ENCODE measurements around the gene CREBBP. TPM values are rescaled to one million over a fixed set of nuclear protein-coding genes. Genes with fewer than 3 reads are reported as not detected.

CREBBP gene
- polyA plus RNA-seq, 1 donor (not counting 4 experiments of a cell fraction or from before 2014, with no cell fraction given): 5.0 TPM

DNA sequence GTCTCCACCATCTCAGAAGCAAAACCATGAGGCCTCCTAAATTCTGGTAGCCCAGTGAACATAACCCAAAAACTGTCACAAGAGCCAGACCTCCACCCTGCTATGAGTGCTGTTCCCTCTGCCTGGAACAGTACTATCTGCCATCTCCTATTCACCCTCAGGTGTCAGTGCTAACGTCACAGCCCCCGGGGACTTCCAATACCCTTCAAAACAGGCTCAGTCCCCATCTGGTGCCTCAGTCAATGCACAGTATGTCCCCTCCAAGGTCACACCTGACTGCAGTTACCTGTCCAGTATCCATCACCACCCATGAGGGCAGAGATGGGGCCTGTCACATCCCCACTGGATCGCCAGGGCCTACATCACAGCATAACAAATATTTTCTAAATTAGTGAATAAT lies 11.5 kb downstream of the CREBBP start:
- Histone ChIP-seq H3K9me3 (ENCODE audit: control insufficient read depth, low read depth, low read length) (no peaks in the 10 kb centered on the region), H3K79me2 (ENCODE audit: control insufficient read depth, insufficient read depth, low read length) (peaks cover 98% of the 10 kb centered on the region), H3K4me2 (ENCODE audit: control insufficient read depth, extremely low read depth, insufficient read depth, low read depth, low read length) (no peak overlapping the region), H3K4me1 (ENCODE audit: control insufficient read depth, extremely low read depth, insufficient read depth, low read length) (peaks cover 13% of the 10 kb centered on the region), H3K9ac (ENCODE audit: control insufficient read depth, extremely low read depth, insufficient read depth, low read length) (no peak overlapping the region), H4K20me1 (ENCODE audit: control insufficient read depth, extremely low read depth, insufficient read depth, low read length) (peaks cover 33% of the 10 kb centered on the region), H2AFZ (ENCODE audit: control insufficient read depth, low read length) (no peak overlapping the region), H3K27ac (ENCODE audit: control insufficient read depth, insufficient read depth, low read length) (no peak overlapping the region), H3K9me1 (ENCODE audit: control insufficient read depth, extremely low read depth, insufficient read depth, low read length) (peaks cover 7% of the 10 kb centered on the region), H3K27me3 (ENCODE audit: control insufficient read depth, extremely low read depth, insufficient read depth, low read length) (no peaks in the 10 kb centered on the region), H3K36me3 (ENCODE audit: control insufficient read depth in 2 of 2, extremely low read depth in 1 of 2, insufficient read depth in 2 of 2, low read length in 2 of 2) (no peaks in the 10 kb centered on the region), H3K4me3 (ENCODE audit: control insufficient read depth in 2 of 3, extremely low read depth in 1 of 3, insufficient read depth in 2 of 3, low read depth in 1 of 3, low read length in 3 of 3) (no peak overlapping the region)
- dilution Hi-C loops (cut with MboI; ENCODE audit: extremely low pct_ligation_motif_present, low sequenced_read_pairs): no loop called here
- DNase-seq (ENCODE audit: low read depth, low spot score): no peak
- no peak for TF ChIP-seq EZH2 (IDR thresholded peaks at IDR 0.05; ENCODE audit: low read length)
- TF ChIP-seq, protein P1, sequence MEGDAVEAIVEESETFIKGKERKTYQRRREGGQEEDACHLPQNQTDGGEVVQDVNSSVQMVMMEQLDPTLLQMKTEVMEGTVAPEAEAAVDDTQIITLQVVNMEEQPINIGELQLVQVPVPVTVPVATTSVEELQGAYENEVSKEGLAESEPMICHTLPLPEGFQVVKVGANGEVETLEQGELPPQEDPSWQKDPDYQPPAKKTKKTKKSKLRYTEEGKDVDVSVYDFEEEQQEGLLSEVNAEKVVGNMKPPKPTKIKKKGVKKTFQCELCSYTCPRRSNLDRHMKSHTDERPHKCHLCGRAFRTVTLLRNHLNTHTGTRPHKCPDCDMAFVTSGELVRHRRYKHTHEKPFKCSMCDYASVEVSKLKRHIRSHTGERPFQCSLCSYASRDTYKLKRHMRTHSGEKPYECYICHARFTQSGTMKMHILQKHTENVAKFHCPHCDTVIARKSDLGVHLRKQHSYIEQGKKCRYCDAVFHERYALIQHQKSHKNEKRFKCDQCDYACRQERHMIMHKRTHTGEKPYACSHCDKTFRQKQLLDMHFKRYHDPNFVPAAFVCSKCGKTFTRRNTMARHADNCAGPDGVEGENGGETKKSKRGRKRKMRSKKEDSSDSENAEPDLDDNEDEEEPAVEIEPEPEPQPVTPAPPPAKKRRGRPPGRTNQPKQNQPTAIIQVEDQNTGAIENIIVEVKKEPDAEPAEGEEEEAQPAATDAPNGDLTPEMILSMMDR (optimal IDR thresholded peaks at IDR 0.05 in 1 of 3, IDR thresholded peaks at IDR 0.05 in 1 of 3, conservative IDR thresholded peaks at IDR 0.05 in 1 of 3; ENCODE audit: extremely low read depth in 1 of 3, insufficient read depth in 2 of 3, low read length in 3 of 3): no peak
- no peak for FAIRE-seq

DNA sequence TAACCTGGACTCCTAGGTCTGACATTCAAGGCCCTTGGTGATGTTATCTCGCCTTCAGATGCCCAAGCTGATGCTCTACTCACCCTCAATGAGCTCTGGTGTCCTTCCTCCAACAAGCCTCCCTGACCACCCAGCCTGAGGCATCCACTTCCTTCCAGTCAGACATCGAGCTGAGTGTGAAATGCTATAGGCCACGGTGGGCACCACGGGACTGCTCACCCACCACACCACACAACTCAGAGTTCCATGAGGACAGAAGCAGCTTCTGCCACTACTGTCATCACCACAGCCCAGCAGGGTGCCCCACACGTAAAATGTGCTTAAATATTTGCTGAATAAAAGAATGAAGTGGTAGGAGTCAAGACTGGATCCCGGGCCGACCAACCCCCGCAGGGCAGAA lies 12.0 kb downstream of the CREBBP start:
- Histone ChIP-seq H3K9me1 (ENCODE audit: control insufficient read depth, extremely low read depth, insufficient read depth, low read length) (peaks cover 10% of the 10 kb centered on the region), H3K27ac (ENCODE audit: control insufficient read depth, insufficient read depth, low read length) (no peak overlapping the region), H2AFZ (ENCODE audit: control insufficient read depth, low read length) (no peak overlapping the region), H3K9me3 (ENCODE audit: control insufficient read depth, low read depth, low read length) (no peaks in the 10 kb centered on the region), H3K9ac (ENCODE audit: control insufficient read depth, extremely low read depth, insufficient read depth, low read length) (no peak overlapping the region), H4K20me1 (ENCODE audit: control insufficient read depth, extremely low read depth, insufficient read depth, low read length) (peaks cover 30% of the 10 kb centered on the region), H3K27me3 (ENCODE audit: control insufficient read depth, extremely low read depth, insufficient read depth, low read length) (no peaks in the 10 kb centered on the region), H3K4me3 (ENCODE audit: control insufficient read depth in 2 of 3, extremely low read depth in 1 of 3, insufficient read depth in 2 of 3, low read depth in 1 of 3, low read length in 3 of 3) (no peak overlapping the region), H3K36me3 (ENCODE audit: control insufficient read depth in 2 of 2, extremely low read depth in 1 of 2, insufficient read depth in 2 of 2, low read length in 2 of 2) (no peaks in the 10 kb centered on the region), H3K4me1 (ENCODE audit: control insufficient read depth, extremely low read depth, insufficient read depth, low read length) (peaks cover 13% of the 10 kb centered on the region), H3K4me2 (ENCODE audit: control insufficient read depth, extremely low read depth, insufficient read depth, low read depth, low read length) (no peak overlapping the region), H3K79me2 (ENCODE audit: control insufficient read depth, insufficient read depth, low read length) (peaks cover 98% of the 10 kb centered on the region)
- FAIRE-seq: no peak
- dilution Hi-C loops (cut with MboI; ENCODE audit: extremely low pct_ligation_motif_present, low sequenced_read_pairs): no loop called here
- TF ChIP-seq, protein P1 (optimal IDR thresholded peaks at IDR 0.05 in 1 of 3, IDR thresholded peaks at IDR 0.05 in 1 of 3, conservative IDR thresholded peaks at IDR 0.05 in 1 of 3; ENCODE audit: extremely low read depth in 1 of 3, insufficient read depth in 2 of 3, low read length in 3 of 3): no peak
- TF ChIP-seq EZH2 (IDR thresholded peaks at IDR 0.05; ENCODE audit: low read length): no peak
- no peak for DNase-seq (ENCODE audit: low read depth, low spot score)
